Neutrophil (primary cell): ENCODE results near the gene SPINK8.

Experiments
- H3K27ac ChIP-seq: fragments of 200-600 bp; sonication (generic); 2 replicates; pipeline ENCODE4 v1.5.1; 2016; ENCODE audit warnings: mild to moderate bottlenecking, moderate library complexity
- H3K27me3 ChIP-seq: fragments of 200-600 bp; sonication (generic); 2 replicates; pipeline ENCODE4 v1.6.0; 2016; ENCODE audit warnings: mild to moderate bottlenecking
- H3K36me3 ChIP-seq: fragments of 200-600 bp; sonication (generic); 2 replicates; pipeline ENCODE4 v1.5.1; 2017
- H3K4me1 ChIP-seq, 2 experiments: fragments of 200-600 bp in 1 of 2; sonication (generic) in 1 of 2; 1 replicate in 1 of 2; 2 replicates in 1 of 2; pipeline versions ENCODE4 v1.5.1 to v1.6.1; 2013 to 2016; ENCODE audit warnings: low read depth in 1 of 2, low read length in 1 of 2, mild to moderate bottlenecking in 1 of 2, moderate library complexity in 1 of 2; ENCODE audit not compliant: control insufficient read depth in 1 of 2, insufficient read depth in 1 of 2
- H3K4me3 ChIP-seq, 2 experiments: fragments of 200-600 bp in 1 of 2; sonication (generic) in 1 of 2; 1 replicate in 1 of 2; 2 replicates in 1 of 2; pipeline ENCODE4 v1.5.1; 2013 to 2016; ENCODE audit warnings: low read depth in 1 of 2, low read length in 1 of 2, mild to moderate bottlenecking in 1 of 2, moderate library complexity in 1 of 2
- H3K9me3 ChIP-seq: fragments of 200-600 bp; sonication (generic); 2 replicates; pipeline ENCODE4 v1.5.1; 2016
- TF ChIP-seq, protein P1 (sequence below): fragments of 200-600 bp; sonication (generic); IDR thresholded peaks from 2 replicates; pipeline ENCODE4 v1.5.1; 2016; ENCODE audit warnings: antibody characterized with exemption

SPINK8 gene

DNA sequence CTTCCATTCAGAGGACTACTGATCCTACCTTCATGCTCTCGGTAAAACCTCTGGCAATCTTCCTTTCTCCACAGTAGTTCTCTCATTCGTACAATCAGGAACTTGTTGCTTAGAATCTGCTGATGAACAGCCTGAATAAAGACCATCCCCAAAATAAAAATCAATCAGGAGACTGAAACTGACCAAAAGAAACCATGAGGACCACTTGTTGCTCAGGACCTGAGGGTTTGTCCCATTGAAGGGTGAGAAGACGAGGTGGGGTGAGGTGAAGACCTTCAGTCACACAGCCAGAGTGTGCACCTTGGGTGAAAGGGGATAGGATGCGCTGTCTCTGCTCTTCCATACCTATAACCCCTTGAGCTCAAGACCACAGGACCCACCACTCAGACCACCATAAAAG is 36.8 kb downstream of the SPINK8 start:
- H3K27me3 ChIP-seq = no peaks in the 10 kb centered on the region
- H3K27ac ChIP-seq = no peak overlapping the region
- H3K4me1 ChIP-seq = peaks cover 17 to 18% of the 10 kb centered on the region in 2 experiments
- H3K9me3 ChIP-seq = no peaks in the 10 kb centered on the region
- peaks cover 67% of the 10 kb centered on the region for H3K36me3 ChIP-seq
- TF ChIP-seq, protein P1, sequence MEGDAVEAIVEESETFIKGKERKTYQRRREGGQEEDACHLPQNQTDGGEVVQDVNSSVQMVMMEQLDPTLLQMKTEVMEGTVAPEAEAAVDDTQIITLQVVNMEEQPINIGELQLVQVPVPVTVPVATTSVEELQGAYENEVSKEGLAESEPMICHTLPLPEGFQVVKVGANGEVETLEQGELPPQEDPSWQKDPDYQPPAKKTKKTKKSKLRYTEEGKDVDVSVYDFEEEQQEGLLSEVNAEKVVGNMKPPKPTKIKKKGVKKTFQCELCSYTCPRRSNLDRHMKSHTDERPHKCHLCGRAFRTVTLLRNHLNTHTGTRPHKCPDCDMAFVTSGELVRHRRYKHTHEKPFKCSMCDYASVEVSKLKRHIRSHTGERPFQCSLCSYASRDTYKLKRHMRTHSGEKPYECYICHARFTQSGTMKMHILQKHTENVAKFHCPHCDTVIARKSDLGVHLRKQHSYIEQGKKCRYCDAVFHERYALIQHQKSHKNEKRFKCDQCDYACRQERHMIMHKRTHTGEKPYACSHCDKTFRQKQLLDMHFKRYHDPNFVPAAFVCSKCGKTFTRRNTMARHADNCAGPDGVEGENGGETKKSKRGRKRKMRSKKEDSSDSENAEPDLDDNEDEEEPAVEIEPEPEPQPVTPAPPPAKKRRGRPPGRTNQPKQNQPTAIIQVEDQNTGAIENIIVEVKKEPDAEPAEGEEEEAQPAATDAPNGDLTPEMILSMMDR = no peak
- H3K4me3 ChIP-seq = no peak overlapping the region

DNA sequence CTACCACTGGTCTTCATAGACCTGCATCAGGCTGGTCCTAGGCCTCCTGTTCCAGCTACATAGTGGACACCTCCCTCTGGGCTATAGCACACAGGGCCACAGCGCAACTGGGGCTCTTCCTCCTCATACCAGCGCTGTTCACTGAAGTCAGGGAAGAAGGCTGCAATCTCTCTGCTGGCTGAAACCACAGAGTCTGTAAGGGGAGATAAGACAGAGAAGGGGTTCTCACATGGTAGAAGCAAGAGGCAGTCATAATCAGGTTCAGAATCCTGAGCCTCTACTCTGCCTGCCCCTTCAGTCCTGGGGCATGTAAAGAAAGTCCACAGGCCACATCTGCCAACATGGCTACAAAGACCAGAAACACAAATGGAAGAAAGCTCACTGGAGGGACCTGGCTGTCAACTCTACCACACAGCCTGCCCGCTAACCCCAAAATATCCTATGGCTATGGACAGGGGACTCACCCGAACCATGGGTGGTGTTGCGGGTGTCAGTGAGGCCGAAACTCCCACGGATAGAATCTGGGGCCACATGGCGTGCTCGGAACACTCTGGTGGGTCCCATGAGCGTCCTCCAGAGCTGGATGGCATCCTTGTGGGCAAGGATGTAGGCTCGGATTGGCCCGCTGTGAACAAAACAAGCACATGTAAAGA is 38.7 kb downstream of the SPINK8 start:
- Histone ChIP-seq H3K4me3 (no peak overlapping the region), H3K36me3 (peaks cover 67% of the 10 kb centered on the region), H3K27ac (no peak overlapping the region), H3K4me1 (peaks cover 6 to 17% of the 10 kb centered on the region in 2 experiments), H3K9me3 (no peaks in the 10 kb centered on the region), H3K27me3 (no peaks in the 10 kb centered on the region)
- TF ChIP-seq, protein P1 = no peak

DNA sequence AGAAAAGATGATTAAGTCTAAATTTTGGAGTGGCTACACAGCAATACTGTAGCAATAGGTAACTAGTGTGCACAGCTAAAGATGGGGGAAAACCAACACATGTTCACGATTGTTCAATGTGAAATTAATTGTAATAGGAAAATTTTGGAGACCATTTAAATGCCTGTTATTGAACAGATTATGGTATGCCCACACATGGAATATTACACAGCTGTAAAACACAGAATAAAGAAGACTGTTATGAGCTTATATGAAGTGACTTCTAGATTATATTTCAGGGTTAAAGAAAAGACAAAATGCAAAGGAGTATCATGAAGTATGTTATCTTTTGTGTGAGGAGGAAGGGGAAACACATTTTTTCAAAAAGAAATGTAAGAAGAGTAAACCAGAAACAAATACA is 43.8 kb downstream of the SPINK8 start:
- peak overlapping the region; percentile 34 for H3K27ac ChIP-seq
- TF ChIP-seq, protein P1 = no peak
- peaks cover 28% of the 10 kb centered on the region for H3K36me3 ChIP-seq
- H3K9me3 ChIP-seq = no peaks in the 10 kb centered on the region
- H3K4me3 ChIP-seq = no peak overlapping the region
- peaks cover 7 to 23% of the 10 kb centered on the region in 2 experiments for H3K4me1 ChIP-seq
- no peaks in the 10 kb centered on the region for H3K27me3 ChIP-seq

DNA sequence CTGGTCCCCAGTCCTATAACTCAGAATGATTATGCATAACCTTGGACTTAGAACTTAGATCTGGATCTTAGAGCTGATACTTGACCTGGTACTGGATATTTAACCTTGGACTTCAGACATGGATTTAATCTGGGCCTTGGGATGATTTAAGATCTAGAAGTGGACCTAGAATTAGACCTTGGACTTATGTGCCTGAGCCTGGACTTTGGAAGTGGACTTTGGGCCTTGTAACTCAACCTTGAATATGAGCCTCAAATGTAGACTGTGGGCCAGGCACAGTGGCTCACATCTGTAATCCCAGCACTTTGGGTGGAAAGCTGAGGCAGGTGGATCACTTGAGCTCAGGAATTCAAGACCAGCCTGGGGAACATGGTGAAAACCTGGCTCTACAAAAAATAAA is 46.4 kb downstream of the SPINK8 start:
- Histone ChIP-seq H3K4me3 (no peak overlapping the region), H3K36me3 (peaks cover 2% of the 10 kb centered on the region), H3K9me3 (no peaks in the 10 kb centered on the region), H3K4me1 (peaks cover 7 to 23% of the 10 kb centered on the region in 2 experiments), H3K27me3 (no peaks in the 10 kb centered on the region), H3K27ac (no peak overlapping the region)
- TF ChIP-seq, protein P1 = no peak

DNA sequence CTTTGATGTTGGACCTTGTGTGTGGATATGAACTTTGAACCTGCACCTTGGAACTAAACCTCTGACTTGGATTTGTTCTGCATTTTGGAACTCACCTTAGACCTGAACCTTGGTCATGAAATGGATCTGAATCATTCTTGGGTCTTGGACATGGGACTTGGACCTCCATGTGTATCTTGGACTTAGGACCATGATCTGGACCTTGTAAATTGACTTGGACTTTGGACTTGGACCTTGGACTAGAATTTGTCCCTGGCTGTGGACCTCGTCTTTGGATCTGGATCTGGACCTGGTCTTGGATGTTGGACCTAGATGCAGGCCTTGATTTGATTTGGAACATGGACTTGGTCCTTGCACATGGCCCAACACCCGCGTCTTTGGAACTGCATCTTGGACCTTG is 47.2 kb downstream of the SPINK8 start:
- TF ChIP-seq, protein P1 = no peak
- no peaks in the 10 kb centered on the region for H3K27me3 ChIP-seq
- no peaks in the 10 kb centered on the region for H3K36me3 ChIP-seq
- H3K4me1 ChIP-seq = peaks cover 7 to 23% of the 10 kb centered on the region in 2 experiments
- H3K27ac ChIP-seq = no peak overlapping the region
- no peaks in the 10 kb centered on the region for H3K9me3 ChIP-seq
- no peak overlapping the region for H3K4me3 ChIP-seq
